PC-9 (cell line): ENCODE data around the gene HSD17B8. TPM values are rescaled to one million over a fixed set of nuclear protein-coding genes. Genes with fewer than 3 reads are reported as not detected.

ENCODE experiments used
- BruUV-seq: library from RNA; stranded (reverse); fragments of 400-500 nt; replicated peaks from 2 replicates; lab custom pipeline; 2021; lab: Mats Ljungman, UMichigan
- CTCF ChIA-PET: fragments of 300-600 bp; sonication (Branson Sonifier 250); formaldehyde crosslinking; loops from one replicate; lab custom pipeline; 2022; ENCODE audit warnings: antibody characterized with exemption; lab: Charles Lee
- POLR2A ChIA-PET: fragments of 300-600 bp; sonication (Branson Sonifier 250); formaldehyde crosslinking; loops from one replicate; lab custom pipeline; 2022; ENCODE audit warnings: antibody characterized with exemption; ENCODE audit not compliant: unreplicated experiment; lab: Charles Lee
- DNase-seq, 2 experiments: peaks; one replicate each; pipeline versions ENCODE4 v3.0.0 to v3.0.0-alpha.2; 2015 to 2022; ENCODE audit warnings: mixed read lengths in 1 of 2
- H2AFZ ChIP-seq: fragments of 200-600 bp; sonication (generic); 2 replicates; pipeline ENCODE4 v1.8.1; 2017; ENCODE audit warnings: antibody characterized with exemption
- H3F3A ChIP-seq: fragments of 200-600 bp; sonication (generic); 2 replicates; pipeline ENCODE4 v1.8.1; 2017; ENCODE audit warnings: antibody characterized with exemption, mild to moderate bottlenecking, low read depth; ENCODE audit not compliant: insufficient read depth
- H3K27ac ChIP-seq: fragments of 200-600 bp; sonication (generic); 2 replicates; pipeline ENCODE4 v1.6.1; 2016; ENCODE audit warnings: mixed run types
- H3K27me3 ChIP-seq: fragments of 200-600 bp; sonication (generic); 2 replicates; pipeline ENCODE4 v1.6.1; 2016; ENCODE audit warnings: low read depth, mixed run types; ENCODE audit not compliant: insufficient read depth
- H3K36me3 ChIP-seq: fragments of 200-600 bp; sonication (generic); 2 replicates; pipeline ENCODE4 v1.6.1; 2016; ENCODE audit warnings: low read depth, mixed run types
- H3K4me1 ChIP-seq: fragments of 200-600 bp; sonication (generic); replicated peaks from 2 replicates; pipeline ENCODE4 v1.6.1; 2016; ENCODE audit warnings: mixed run types; ENCODE audit not compliant: insufficient read depth
- H3K4me2 ChIP-seq: fragments of 200-600 bp; sonication (generic); 2 replicates; pipeline ENCODE4 v1.6.1; 2017; ENCODE audit warnings: mixed run types
- H3K4me3 ChIP-seq: fragments of 200-600 bp; sonication (generic); 2 replicates; pipeline ENCODE4 v1.6.1; 2016; ENCODE audit warnings: mixed run types
- H3K79me2 ChIP-seq: fragments of 200-600 bp; sonication (generic); 2 replicates; pipeline ENCODE4 v1.6.1; 2017; ENCODE audit warnings: low read depth, mixed run types
- H3K9me2 ChIP-seq: fragments of 200-600 bp; sonication (generic); 2 replicates; pipeline ENCODE4 v1.8.1; 2017; ENCODE audit warnings: mild to moderate bottlenecking; ENCODE audit not compliant: insufficient read depth
- H3K9me3 ChIP-seq: fragments of 200-600 bp; sonication (generic); 2 replicates; pipeline ENCODE4 v1.8.1; 2016; ENCODE audit warnings: low read depth; ENCODE audit not compliant: insufficient read depth
- H4K20me1 ChIP-seq: fragments of 200-600 bp; sonication (generic); 2 replicates; pipeline ENCODE4 v1.8.1; 2017; ENCODE audit not compliant: insufficient read depth
- EZH2 ChIP-seq: fragments of 200-600 bp; sonication (generic); IDR thresholded peaks from 2 replicates; pipeline ENCODE4 v1.8.0; 2017; ENCODE audit warnings: antibody characterized with exemption, low read depth
- intact Hi-C: fragments of 100-400 bp; cut with micrococcal nuclease; formaldehyde crosslinking; loops from one replicate; pipeline ENCODE4 v1.10.0; 2022; ENCODE audit not compliant: unreplicated experiment
- total RNA-seq: library from RNA; stranded (reverse); gene quantifications from 2 replicates; pipeline ENCODE4 v1.2.3, GENCODE V29; 2021
- TF ChIP-seq, protein P1 (sequence below): fragments of 200-600 bp; sonication (generic); conservative IDR thresholded peaks from 2 replicates; pipeline ENCODE4 v1.6.1; 2017; ENCODE audit warnings: mixed run types, antibody characterized with exemption, mild to moderate bottlenecking, moderate library complexity

HSD17B8 gene
- total RNA-seq, 1 experiment from 2014 or later, result 16.4 TPM

DNA sequence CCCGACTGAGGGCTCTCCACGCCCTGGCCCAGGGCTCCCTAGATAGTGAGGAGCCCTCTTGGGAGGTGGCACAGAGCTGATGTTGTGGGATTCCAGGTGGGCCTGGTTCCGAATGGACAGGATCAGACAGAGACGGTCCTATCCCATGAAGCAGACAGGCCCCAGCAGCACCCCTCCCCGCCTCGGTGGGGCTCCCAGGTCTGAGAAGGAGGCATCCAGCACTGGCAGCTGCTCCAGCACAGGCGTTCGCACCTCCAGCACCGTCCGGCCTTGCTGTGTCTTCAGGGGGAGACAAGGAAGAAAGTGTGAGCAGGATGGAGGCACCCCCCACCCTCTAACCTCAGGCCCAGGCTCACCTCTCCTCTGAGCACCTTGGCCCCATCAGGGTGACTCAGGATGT, 40.9 kb upstream of the HSD17B8 start:
- no peaks in the 10 kb centered on the region for H3F3A ChIP-seq
- POLR2A ChIA-PET, result no interaction called here
- H3K4me1 ChIP-seq, result peaks cover 4% of the 10 kb centered on the region
- H3K4me2 ChIP-seq, result no peak overlapping the region
- no peaks in the 10 kb centered on the region for H3K79me2 ChIP-seq
- no peak overlapping the region for H3K4me3 ChIP-seq
- H3K9me3 ChIP-seq, result no peaks in the 10 kb centered on the region
- H3K27ac ChIP-seq, result no peak overlapping the region
- no peak overlapping the region for H2AFZ ChIP-seq
- BruUV-seq, result no TSS peak
- intact Hi-C loops, result loop anchor here (5.0 kb wide), 1 partner anchor 84 kb away; no protein-coding TSS in a partner anchor
- H3K36me3 ChIP-seq, result no peaks in the 10 kb centered on the region
- DNase-seq, result no peak
- no peaks in the 10 kb centered on the region for H3K9me2 ChIP-seq
- CTCF ChIA-PET, result no interaction called here
- peaks cover 44% of the 10 kb centered on the region for H3K27me3 ChIP-seq
- no peaks in the 10 kb centered on the region for H4K20me1 ChIP-seq
- TF ChIP-seq EZH2, result no peak
- TF ChIP-seq, protein P1, sequence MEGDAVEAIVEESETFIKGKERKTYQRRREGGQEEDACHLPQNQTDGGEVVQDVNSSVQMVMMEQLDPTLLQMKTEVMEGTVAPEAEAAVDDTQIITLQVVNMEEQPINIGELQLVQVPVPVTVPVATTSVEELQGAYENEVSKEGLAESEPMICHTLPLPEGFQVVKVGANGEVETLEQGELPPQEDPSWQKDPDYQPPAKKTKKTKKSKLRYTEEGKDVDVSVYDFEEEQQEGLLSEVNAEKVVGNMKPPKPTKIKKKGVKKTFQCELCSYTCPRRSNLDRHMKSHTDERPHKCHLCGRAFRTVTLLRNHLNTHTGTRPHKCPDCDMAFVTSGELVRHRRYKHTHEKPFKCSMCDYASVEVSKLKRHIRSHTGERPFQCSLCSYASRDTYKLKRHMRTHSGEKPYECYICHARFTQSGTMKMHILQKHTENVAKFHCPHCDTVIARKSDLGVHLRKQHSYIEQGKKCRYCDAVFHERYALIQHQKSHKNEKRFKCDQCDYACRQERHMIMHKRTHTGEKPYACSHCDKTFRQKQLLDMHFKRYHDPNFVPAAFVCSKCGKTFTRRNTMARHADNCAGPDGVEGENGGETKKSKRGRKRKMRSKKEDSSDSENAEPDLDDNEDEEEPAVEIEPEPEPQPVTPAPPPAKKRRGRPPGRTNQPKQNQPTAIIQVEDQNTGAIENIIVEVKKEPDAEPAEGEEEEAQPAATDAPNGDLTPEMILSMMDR, result no peak

DNA sequence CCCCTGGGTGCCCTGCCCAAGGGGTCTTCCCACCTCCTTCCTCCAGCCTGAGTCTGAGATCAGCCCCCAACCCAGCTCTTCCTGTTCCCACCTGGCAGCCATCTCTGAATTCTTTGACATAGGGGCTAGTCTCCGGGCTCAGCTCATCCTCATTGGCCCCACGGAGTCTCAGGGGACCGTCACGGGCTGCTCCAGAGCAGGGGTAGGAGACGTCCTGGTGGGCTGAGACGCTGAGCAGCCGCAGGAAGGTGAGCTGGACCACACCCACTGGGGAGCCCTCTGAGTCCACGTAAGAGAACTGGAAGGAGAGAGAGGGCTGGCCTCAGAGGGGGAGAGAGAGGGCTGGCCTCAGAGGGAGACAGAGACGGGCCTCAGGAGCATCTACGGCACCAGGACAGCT, 40.3 kb upstream of the HSD17B8 start:
- no TSS peak for BruUV-seq
- TF ChIP-seq EZH2, result no peak
- TF ChIP-seq, protein P1, result no peak
- H3F3A ChIP-seq, result no peaks in the 10 kb centered on the region
- DNase-seq, result no peak
- no peaks in the 10 kb centered on the region for H3K36me3 ChIP-seq
- H4K20me1 ChIP-seq, result no peaks in the 10 kb centered on the region
- POLR2A ChIA-PET, result no interaction called here
- H3K79me2 ChIP-seq, result no peaks in the 10 kb centered on the region
- intact Hi-C loops, result loop anchor here (5.0 kb wide), 1 partner anchor 83 kb away; no protein-coding TSS in a partner anchor
- H3K4me3 ChIP-seq, result no peak overlapping the region
- no peak overlapping the region for H2AFZ ChIP-seq
- CTCF ChIA-PET, result no interaction called here
- H3K4me1 ChIP-seq, result peaks cover 4% of the 10 kb centered on the region
- H3K4me2 ChIP-seq, result no peak overlapping the region
- no peaks in the 10 kb centered on the region for H3K9me3 ChIP-seq
- no peak overlapping the region for H3K27ac ChIP-seq
- H3K27me3 ChIP-seq, result peaks cover 44% of the 10 kb centered on the region
- H3K9me2 ChIP-seq, result no peaks in the 10 kb centered on the region

DNA sequence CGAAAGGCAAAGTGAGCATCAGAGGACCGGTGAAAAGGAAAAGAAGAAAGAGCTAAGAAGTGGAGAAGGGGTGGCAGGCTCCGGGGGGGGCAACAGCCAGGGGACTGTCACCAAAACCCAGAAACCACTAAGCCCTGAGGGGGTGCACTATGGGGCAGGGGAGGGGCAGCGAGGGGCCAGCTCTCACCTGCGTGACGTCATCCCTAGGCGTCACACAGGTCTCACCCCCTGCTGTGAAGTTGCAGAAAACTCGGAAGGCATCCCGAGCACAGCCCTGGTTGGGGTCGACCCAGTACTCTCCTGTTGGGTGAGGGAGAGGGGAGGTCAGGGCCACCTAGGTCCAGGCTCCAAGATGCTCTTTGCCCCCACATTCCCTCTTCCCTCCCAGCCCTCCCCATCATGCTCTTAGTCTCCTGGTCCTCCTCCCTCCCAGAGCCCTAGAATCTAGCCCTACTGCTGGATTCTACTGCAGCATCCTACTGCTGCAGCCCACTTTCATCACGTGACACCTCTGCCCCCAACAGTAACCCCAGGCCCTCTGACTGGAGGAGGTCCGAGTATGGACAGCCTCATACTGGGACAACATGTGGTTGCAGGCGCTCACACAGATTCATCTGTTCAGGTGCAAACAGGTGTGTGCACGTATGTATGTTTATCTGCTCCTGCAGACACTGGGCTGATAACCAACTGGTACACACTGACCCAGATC, 39.6 kb upstream of the HSD17B8 start:
- no peak for DNase-seq
- CTCF ChIA-PET, result no interaction called here

More for the DNA sequence above, 39.6 kb upstream of the HSD17B8 start:
- no peaks in the 10 kb centered on the region for H3F3A ChIP-seq
- H3K79me2 ChIP-seq, result no peaks in the 10 kb centered on the region
- H3K4me1 ChIP-seq, result peaks cover 4% of the 10 kb centered on the region
- no TSS peak for BruUV-seq
- TF ChIP-seq, protein P1, result no peak
- TF ChIP-seq EZH2, result no peak
- H3K9me2 ChIP-seq, result no peaks in the 10 kb centered on the region
- H3K27me3 ChIP-seq, result peaks cover 41% of the 10 kb centered on the region
- H3K27ac ChIP-seq, result no peak overlapping the region
- H3K36me3 ChIP-seq, result no peaks in the 10 kb centered on the region
- POLR2A ChIA-PET, result no interaction called here
- H4K20me1 ChIP-seq, result no peaks in the 10 kb centered on the region
- H3K4me3 ChIP-seq, result no peak overlapping the region
- no peak overlapping the region for H3K4me2 ChIP-seq
- H3K9me3 ChIP-seq, result no peaks in the 10 kb centered on the region
- intact Hi-C loops, result loop anchor here (5.0 kb wide), 1 partner anchor 82 kb away; no protein-coding TSS in a partner anchor
- no peak overlapping the region for H2AFZ ChIP-seq
